ENCODE data around the gene ZNF213. TPM values are rescaled to one million over a fixed set of nuclear protein-coding genes. Genes with fewer than 3 reads are reported as not detected.
A peak's percentile ranks its signal among the peaks of the same experiment; 100 is the strongest.

Gene ZNF213
- total and polyA plus RNA-seq, 8 donors = 5.0 to 8.8 (median 6.7) TPM

- no peaks in the 10 kb centered on the region for H3K27me3 ChIP-seq
- peak overlapping the region in 1 of 4 donors; percentile 33 for H3K27ac ChIP-seq
- WGBS, 2 donors = 14 to 15% methylated on average over 19 of the region's 19 CpGs
- ATAC-seq = peak; percentile 2 to 15 (median 7)
- H3K36me3 ChIP-seq = no peaks in the 10 kb centered on the region
- peak overlapping the region; percentile 31 to 85 (median 68) for H3K4me3 ChIP-seq
- intact Hi-C loops (cut with DNase I) = no loop called here
- no peak for TF ChIP-seq CTCF (IDR thresholded peaks at IDR 0.05)
- no peak for FAIRE-seq
- DNase-seq = peak in 1 of 6 donors; percentile 21
- H3K4me1 ChIP-seq = peaks cover 8 to 17% (median 16%) of the 10 kb centered on the region in 3 donors
- no peaks in the 10 kb centered on the region for H3K9me3 ChIP-seq
Measured at GRCh38 chr16:3112881-3113574, 21.8 kb upstream of the ZNF213 start.

GRCh38 chr16:3113765-3114479 lies 20.9 kb upstream of the ZNF213 start:
- no peaks in the 10 kb centered on the region for H3K27me3 ChIP-seq
- no peaks in the 10 kb centered on the region for H3K9me3 ChIP-seq
- 54 to 61% methylated on average over 17 of the region's 17 CpGs for WGBS, 2 donors
- H3K27ac ChIP-seq = no peak overlapping the region
- H3K4me3 ChIP-seq = peak overlapping the region in 1 of 4 donors; percentile 85
- FAIRE-seq (no peak), DNase-seq (no peak), ATAC-seq (no peak)
- no peak for TF ChIP-seq CTCF (IDR thresholded peaks at IDR 0.05)
- intact Hi-C loops (cut with DNase I) = no loop called here
- no peaks in the 10 kb centered on the region for H3K36me3 ChIP-seq
- peaks cover 8 to 17% (median 16%) of the 10 kb centered on the region in 3 donors for H3K4me1 ChIP-seq

GRCh38 chr16:3115003-3115402 lies 19.8 kb upstream of the ZNF213 start:
- no peak for DNase-seq
- Histone ChIP-seq H3K27me3 (no peaks in the 10 kb centered on the region), H3K27ac (no peak overlapping the region), H3K9me3 (no peaks in the 10 kb centered on the region), H3K4me3 (no peak overlapping the region), H3K36me3 (peaks cover 0 to 9% (median 5%) of the 10 kb centered on the region in 3 donors), H3K4me1 (peaks cover 8 to 17% (median 16%) of the 10 kb centered on the region in 3 donors)
- WGBS, 2 donors = 89 to 96% methylated on average over 12 of the region's 12 CpGs
- no peak for ATAC-seq
- no peak for FAIRE-seq
- intact Hi-C loops (cut with DNase I) = no loop called here
- no peak for TF ChIP-seq CTCF (IDR thresholded peaks at IDR 0.05)

- peaks cover 0 to 11% (median 6%) of the 10 kb centered on the region in 3 donors for H3K36me3 ChIP-seq
- FAIRE-seq (no peak), DNase-seq (no peak), ATAC-seq (no peak)
- no peaks in the 10 kb centered on the region for H3K27me3 ChIP-seq
- no peak overlapping the region for H3K27ac ChIP-seq
- H3K4me1 ChIP-seq = peaks cover 8 to 17% (median 16%) of the 10 kb centered on the region in 3 donors
- H3K9me3 ChIP-seq = no peaks in the 10 kb centered on the region
- 70 to 78% methylated on average over 14 of the region's 14 CpGs for WGBS, 2 donors
- intact Hi-C loops (cut with DNase I) = no loop called here
- no peak for TF ChIP-seq CTCF (IDR thresholded peaks at IDR 0.05)
- no peak overlapping the region for H3K4me3 ChIP-seq
Measured at GRCh38 chr16:3115561-3115960, 19.3 kb upstream of the ZNF213 start.

Data from pancreas (tissue), 10 donors.